HCT116 (cell line): ENCODE measurements around the gene LSM6. TPM values are rescaled to one million over a fixed set of nuclear protein-coding genes. Genes with fewer than 3 reads are reported as not detected.

ENCODE experiments used
- ATAC-seq: fragments of 200-7000 bp; cut with Tn5 transposase; 2 replicates; pipeline ENCODE4 v1.9.1; 2020; ENCODE audit warnings: mild to moderate bottlenecking, moderate library complexity
- BruUV-seq: library from RNA; stranded (reverse); fragments of 400-500 nt; replicated peaks from 2 replicates; lab custom pipeline; 2021; lab: Mats Ljungman, UMichigan
- CTCF ChIA-PET: fragments of 300-600 bp; sonication (Branson Sonifier 250); formaldehyde crosslinking; loops from one replicate; lab custom pipeline; 2021; ENCODE audit warnings: antibody characterized with exemption; lab: Charles Lee
- POLR2A ChIA-PET: fragments of 300-600, 350-600 bp; sonication (Branson Sonifier 250); formaldehyde crosslinking; loops from one replicate; lab custom pipeline; 2021; ENCODE audit warnings: antibody characterized with exemption; lab: Charles Lee
- RAD21 ChIA-PET, 2 experiments: fragments of 300-600 bp; sonication (Branson Sonifier 250); formaldehyde crosslinking; loops; one replicate each; lab custom pipeline; 2023; ENCODE audit warnings: low total read pairs in 2 of 2; ENCODE audit not compliant: uncharacterized antibody in 2 of 2, unreplicated experiment in 2 of 2, low non-redundant PET in 1 of 2; lab: Charles Lee
- DNase-seq: peaks from one replicate; pipeline ENCODE4 v3.0.0-alpha.2; 2010; ENCODE audit warnings: low read depth, low spot score
- H2AFZ ChIP-seq: fragments of 200-600 bp; shearing (Covaris generic), sonication (generic); 2 replicates; pipeline ENCODE4 v1.6.1; 2017; ENCODE audit warnings: low read depth, mixed run types, mixed read lengths, antibody characterized with exemption, low read length; ENCODE audit not compliant: poor library complexity, severe bottlenecking
- H3K27ac ChIP-seq: 2 replicates; pipeline ENCODE4 v1.5.1; 2012; ENCODE audit warnings: low read depth, low read length
- H3K27me3 ChIP-seq: fragments of 200-600 bp; sonication (generic); 2 replicates; pipeline ENCODE4 v1.6.1; 2016; ENCODE audit warnings: mixed run types, low read length, mixed read lengths; ENCODE audit not compliant: insufficient read depth
- H3K36me3 ChIP-seq, 2 experiments: fragments of 200-500 bp in 1 of 2; fragments of 200-600 bp in 1 of 2; sonication (Bioruptor generic) in 1 of 2; sonication (generic) in 1 of 2; 2 replicates each; pipeline versions ENCODE4 v1.5.1 to v1.6.1; 2014 to 2016; ENCODE audit warnings: low read length in 2 of 2, inconsistent platforms in 1 of 2, mixed read lengths in 1 of 2, mixed run types in 1 of 2; ENCODE audit not compliant: insufficient read depth in 2 of 2, control insufficient read depth in 1 of 2
- H3K4me1 ChIP-seq, 2 experiments: fragments of 200-600 bp in 1 of 2; sonication (generic) in 1 of 2; 2 replicates each; pipeline versions ENCODE4 v1.5.1 to v1.6.1; 2012 to 2017; ENCODE audit warnings: low read length in 2 of 2, inconsistent platforms in 1 of 2, mild to moderate bottlenecking in 1 of 2, mixed read lengths in 1 of 2, mixed run types in 1 of 2, moderate library complexity in 1 of 2; ENCODE audit not compliant: insufficient read depth in 2 of 2, control insufficient read depth in 1 of 2
- H3K4me2 ChIP-seq: fragments of 200-600 bp; sonication (generic); 2 replicates; pipeline ENCODE4 v1.6.1; 2017; ENCODE audit warnings: mixed run types, low read length, mixed read lengths
- H3K4me3 ChIP-seq, 2 experiments: fragments of 200-600 bp in 1 of 2; sonication (generic) in 1 of 2; replicated peaks in 1 of 2; 2 replicates each; pipeline ENCODE4 v1.5.1; 2011 to 2016; ENCODE audit warnings: low read length in 2 of 2, control low read depth in 1 of 2, low read depth in 1 of 2, mild to moderate bottlenecking in 1 of 2, mixed read lengths in 1 of 2, mixed run types in 1 of 2
- H3K79me2 ChIP-seq: fragments of 200-600 bp; sonication (generic); 2 replicates; pipeline ENCODE4 v1.6.1; 2017; ENCODE audit warnings: mild to moderate bottlenecking, mixed run types, low read length, moderate library complexity, mixed read lengths; ENCODE audit not compliant: insufficient read depth
- H3K9ac ChIP-seq: fragments of 200-600 bp; sonication (generic); 2 replicates; pipeline ENCODE4 v1.6.1; 2016; ENCODE audit warnings: low read length, mixed read lengths
- H3K9me2 ChIP-seq: fragments of 200-600 bp; sonication (generic), shearing (Covaris generic); 2 replicates; pipeline ENCODE4 v1.6.1; 2017; ENCODE audit warnings: mixed run types, mild to moderate bottlenecking, moderate library complexity; ENCODE audit not compliant: insufficient read depth
- H3K9me3 ChIP-seq, 2 experiments: fragments of 200-500 bp in 1 of 2; fragments of 200-600 bp in 1 of 2; sonication (Bioruptor generic) in 1 of 2; sonication (generic) in 1 of 2; 2 replicates each; pipeline ENCODE4 v1.6.1; 2014 to 2017; ENCODE audit warnings: low read length in 2 of 2, mixed read lengths in 2 of 2, inconsistent platforms in 1 of 2, low read depth in 1 of 2, mild to moderate bottlenecking in 1 of 2, mixed run types in 1 of 2, moderate library complexity in 1 of 2; ENCODE audit not compliant: control insufficient read depth in 1 of 2, insufficient read depth in 1 of 2
- H4K20me1 ChIP-seq: fragments of 200-600 bp; sonication (generic), shearing (Covaris generic); 2 replicates; pipeline ENCODE4 v1.6.1; 2017; ENCODE audit warnings: mixed run types, mild to moderate bottlenecking, moderate library complexity; ENCODE audit not compliant: insufficient read depth
- CBX3 ChIP-seq: IDR thresholded peaks from 2 replicates; pipeline ENCODE4 v1.6.1; 2012; ENCODE audit warnings: low read depth
- EZH2phosphoT487 ChIP-seq: fragments of 200-600 bp; IDR thresholded peaks from 2 replicates; pipeline ENCODE4 v1.6.1; 2018; ENCODE audit warnings: antibody characterized with exemption, borderline replicate concordance
- JUND ChIP-seq: IDR thresholded peaks from 2 replicates; pipeline ENCODE4 v1.6.1; 2012
- POLR2AphosphoS5 ChIP-seq: IDR thresholded peaks from 2 replicates; pipeline ENCODE4 v1.6.1; 2011; ENCODE audit warnings: mild to moderate bottlenecking, low read depth, low read length, moderate library complexity
- RAD21 ChIP-seq: IDR thresholded peaks from 2 replicates; pipeline ENCODE4 v1.6.1; 2012; ENCODE audit warnings: low read depth, mild to moderate bottlenecking
- SIN3A ChIP-seq: IDR thresholded peaks from 2 replicates; pipeline ENCODE4 v1.6.1; 2012; ENCODE audit warnings: low read depth
- TCF7L2 ChIP-seq: IDR thresholded peaks from 2 replicates; pipeline ENCODE4 v1.7.0; 2011; ENCODE audit warnings: borderline replicate concordance, inconsistent platforms; ENCODE audit not compliant: insufficient read depth, insufficient read length; ENCODE audit errors: extremely low read depth
- YY1 ChIP-seq: IDR thresholded peaks from 2 replicates; pipeline ENCODE4 v1.6.1; 2011; ENCODE audit warnings: low read length, low read depth, moderate library complexity, mild to moderate bottlenecking; ENCODE audit not compliant: insufficient replicate concordance; ENCODE audit errors: extremely low read depth
- intact Hi-C: fragments of 100-400 bp; cut with micrococcal nuclease; formaldehyde crosslinking; loops from 2 replicates; pipeline ENCODE4 v1.10.0; 2022
- total RNA-seq: library from RNA; stranded (reverse); gene quantifications from one replicate; pipeline ENCODE4 v1.2.1, GENCODE V29; 2021; ENCODE audit not compliant: unreplicated experiment
- TF ChIP-seq, protein P1 (sequence below), 3 experiments: fragments of 200-600 bp in 1 of 3; sonication (generic) in 1 of 3; IDR thresholded peaks in 2 of 3; conservative IDR thresholded peaks in 1 of 3; 2 replicates each; pipeline ENCODE4 v1.5.1; 2012 to 2017; ENCODE audit warnings: low read depth in 2 of 3, low read length in 2 of 3, antibody characterized with exemption in 1 of 3, borderline replicate concordance in 1 of 3, control low read depth in 1 of 3, mild to moderate bottlenecking in 1 of 3, mixed read lengths in 1 of 3, mixed run types in 1 of 3, moderate library complexity in 1 of 3; ENCODE audit not compliant: insufficient read depth in 1 of 3
- TF ChIP-seq, protein P2 (sequence below): IDR thresholded peaks from 2 replicates; pipeline ENCODE4 v1.6.1; 2012

The LSM6 gene
- total RNA-seq, 1 experiment from 2014 or later: 57.4 TPM

DNA sequence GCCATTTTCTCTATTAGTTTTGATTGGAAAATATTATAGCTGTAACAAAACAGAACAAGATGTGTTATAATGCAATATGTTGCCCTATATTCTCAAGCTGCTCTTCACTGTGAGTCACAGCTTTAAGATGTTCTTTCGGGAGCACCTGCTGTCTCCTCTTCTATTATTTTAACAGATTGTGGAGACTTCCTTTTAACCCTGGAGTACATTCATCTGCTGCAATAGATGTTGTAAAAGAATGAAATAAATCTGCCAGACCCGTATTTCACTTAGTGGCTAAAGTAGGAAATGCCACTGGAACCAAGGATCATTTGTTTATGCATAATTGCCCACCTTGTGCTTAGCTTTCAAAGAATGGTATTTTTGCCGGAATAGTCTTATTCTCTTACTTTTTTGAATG is 11.1 kb downstream of the LSM6 start:
- no peaks in the 10 kb centered on the region for H3K9me2 ChIP-seq
- H3K4me2 ChIP-seq: no peak overlapping the region
- ATAC-seq: no peak

More for the DNA sequence above, 11.1 kb downstream of the LSM6 start:
- H2AFZ ChIP-seq: no peak overlapping the region
- no TSS peak for BruUV-seq
- RAD21 ChIA-PET: no interaction called here
- CTCF ChIA-PET: no interaction called here
- no peak overlapping the region for H3K27ac ChIP-seq
- H3K4me3 ChIP-seq: no peak overlapping the region
- peaks cover 0 to 3% of the 10 kb centered on the region in 2 experiments; a peak in 1 of 4 replicates for H3K4me1 ChIP-seq
- no peak for TF ChIP-seq SIN3A
- TF ChIP-seq RAD21: no peak
- no peak for TF ChIP-seq YY1
- TF ChIP-seq, protein P1, sequence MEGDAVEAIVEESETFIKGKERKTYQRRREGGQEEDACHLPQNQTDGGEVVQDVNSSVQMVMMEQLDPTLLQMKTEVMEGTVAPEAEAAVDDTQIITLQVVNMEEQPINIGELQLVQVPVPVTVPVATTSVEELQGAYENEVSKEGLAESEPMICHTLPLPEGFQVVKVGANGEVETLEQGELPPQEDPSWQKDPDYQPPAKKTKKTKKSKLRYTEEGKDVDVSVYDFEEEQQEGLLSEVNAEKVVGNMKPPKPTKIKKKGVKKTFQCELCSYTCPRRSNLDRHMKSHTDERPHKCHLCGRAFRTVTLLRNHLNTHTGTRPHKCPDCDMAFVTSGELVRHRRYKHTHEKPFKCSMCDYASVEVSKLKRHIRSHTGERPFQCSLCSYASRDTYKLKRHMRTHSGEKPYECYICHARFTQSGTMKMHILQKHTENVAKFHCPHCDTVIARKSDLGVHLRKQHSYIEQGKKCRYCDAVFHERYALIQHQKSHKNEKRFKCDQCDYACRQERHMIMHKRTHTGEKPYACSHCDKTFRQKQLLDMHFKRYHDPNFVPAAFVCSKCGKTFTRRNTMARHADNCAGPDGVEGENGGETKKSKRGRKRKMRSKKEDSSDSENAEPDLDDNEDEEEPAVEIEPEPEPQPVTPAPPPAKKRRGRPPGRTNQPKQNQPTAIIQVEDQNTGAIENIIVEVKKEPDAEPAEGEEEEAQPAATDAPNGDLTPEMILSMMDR (IDR thresholded peaks at IDR 0.05 in 2 of 3, conservative IDR thresholded peaks at IDR 0.05 in 1 of 3; ENCODE audit: borderline replicate concordance in 1 of 3, insufficient read depth in 1 of 3, low read depth in 2 of 3, low read length in 2 of 3): no peak
- no peak for TF ChIP-seq CBX3
- TF ChIP-seq JUND: no peak
- no peak for TF ChIP-seq TCF7L2
- TF ChIP-seq, protein P2, sequence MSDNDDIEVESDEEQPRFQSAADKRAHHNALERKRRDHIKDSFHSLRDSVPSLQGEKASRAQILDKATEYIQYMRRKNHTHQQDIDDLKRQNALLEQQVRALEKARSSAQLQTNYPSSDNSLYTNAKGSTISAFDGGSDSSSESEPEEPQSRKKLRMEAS: no peak
- TF ChIP-seq POLR2AphosphoS5: no peak
- TF ChIP-seq EZH2phosphoT487: no peak
- POLR2A ChIA-PET: no interaction called here
- DNase-seq: no peak
- peaks cover 27 to 36% of the 10 kb centered on the region in 2 experiments; a peak in 3 of 4 replicates for H3K36me3 ChIP-seq
- H3K27me3 ChIP-seq: no peaks in the 10 kb centered on the region
- H3K9ac ChIP-seq: no peak overlapping the region
- no peaks in the 10 kb centered on the region for H4K20me1 ChIP-seq
- H3K79me2 ChIP-seq: peaks cover 22% of the 10 kb centered on the region
- no peaks in the 10 kb centered on the region for H3K9me3 ChIP-seq
- intact Hi-C loops: no loop called here
